IMR-90 (cell line): ENCODE results near the gene SSH2. TPM values are rescaled to one million over a fixed set of nuclear protein-coding genes. Genes with fewer than 3 reads are reported as not detected.
A peak's percentile ranks its signal among the peaks of the same experiment; 100 is the strongest.

Experiments
- ATAC-seq: fragments of 200-7000 bp; cut with Tn5 transposase; 2 replicates; pipeline ENCODE4 v1.9.1; 2020; ENCODE audit warnings: low read depth, mild to moderate bottlenecking, moderate library complexity
- BruUV-seq: library from RNA; stranded (reverse); fragments of 400-500 nt; replicated peaks from 2 replicates; lab custom pipeline; 2021; lab: Mats Ljungman, UMichigan
- CTCF ChIA-PET: fragments of 300-600 bp; formaldehyde crosslinking; extraction: SDS; loops from one replicate; lab custom pipeline; 2021; ENCODE audit warnings: antibody characterized with exemption; lab: Yijun Ruan, JAX
- POLR2A ChIA-PET: fragments of 300-600 bp; sonication (Branson Sonifier 250); formaldehyde crosslinking; loops from one replicate; lab custom pipeline; 2022; ENCODE audit warnings: antibody characterized with exemption; ENCODE audit not compliant: unreplicated experiment; lab: Charles Lee
- DNase-seq: peaks from one replicate; pipeline ENCODE4 v3.0.0; 2013
- H2AFZ ChIP-seq: replicated peaks from 2 replicates; pipeline ENCODE3; 2013; ENCODE audit warnings: low read length, mild to moderate bottlenecking; ENCODE audit not compliant: poor library complexity
- H2AK5ac ChIP-seq: 2 replicates; pipeline ENCODE4 v1.6.1; 2013; ENCODE audit warnings: low read depth, low read length, inconsistent platforms
- H2AK9ac ChIP-seq: replicated peaks from 2 replicates; pipeline ENCODE3; 2013; ENCODE audit warnings: mild to moderate bottlenecking, low read depth, low read length, moderate library complexity; ENCODE audit not compliant: poor library complexity
- H2BK120ac ChIP-seq: 2 replicates; pipeline ENCODE4 v1.6.1; 2013; ENCODE audit warnings: low read depth, low read length, inconsistent platforms
- H2BK15ac ChIP-seq: 3 replicates; pipeline ENCODE4 v1.6.1; 2013; ENCODE audit warnings: low read depth, low read length, inconsistent platforms
- H2BK20ac ChIP-seq: 2 replicates; pipeline ENCODE4 v1.6.1; 2013; ENCODE audit warnings: low read depth, mild to moderate bottlenecking, inconsistent platforms, low read length, moderate library complexity
- H2BK5ac ChIP-seq: 2 replicates; pipeline ENCODE4 v1.6.1; 2013; ENCODE audit warnings: mild to moderate bottlenecking, low read depth, low read length, inconsistent platforms; ENCODE audit not compliant: poor library complexity, severe bottlenecking
- H3K14ac ChIP-seq: replicated peaks from 2 replicates; pipeline ENCODE4 v1.6.1; 2013; ENCODE audit warnings: low read depth, low read length, inconsistent platforms
- H3K18ac ChIP-seq: 2 replicates; pipeline ENCODE4 v1.6.1; 2013; ENCODE audit warnings: low read depth, low read length, control low read depth
- H3K23ac ChIP-seq: 2 replicates; pipeline ENCODE4 v1.6.1; 2013; ENCODE audit warnings: low read depth, low read length, inconsistent platforms
- H3K27ac ChIP-seq: 2 replicates; pipeline ENCODE4 v1.5.1; 2013; ENCODE audit warnings: mild to moderate bottlenecking, control low read depth, low read length; ENCODE audit not compliant: insufficient read depth
- H3K27me3 ChIP-seq: 2 replicates; pipeline ENCODE4 v1.6.1; 2013; ENCODE audit warnings: low read length; ENCODE audit not compliant: control insufficient read depth, insufficient read depth
- H3K36me3 ChIP-seq: 2 replicates; pipeline ENCODE4 v1.6.1; 2013; ENCODE audit warnings: low read length, mixed read lengths; ENCODE audit not compliant: control insufficient read depth, insufficient read depth
- H3K4ac ChIP-seq: 2 replicates; pipeline ENCODE4 v1.6.1; 2013; ENCODE audit warnings: low read depth, low read length, inconsistent platforms
- H3K4me1 ChIP-seq: 2 replicates; pipeline ENCODE4 v1.6.1; 2013; ENCODE audit warnings: low read length, mixed read lengths; ENCODE audit not compliant: control insufficient read depth, insufficient read depth
- H3K4me2 ChIP-seq: 2 replicates; pipeline ENCODE4 v1.6.1; 2013; ENCODE audit warnings: low read depth, mild to moderate bottlenecking, control low read depth, low read length, moderate library complexity
- H3K4me3 ChIP-seq: 2 replicates; pipeline ENCODE4 v1.5.1; 2013; ENCODE audit warnings: low read depth, mild to moderate bottlenecking, control low read depth, low read length, moderate library complexity; ENCODE audit not compliant: insufficient read depth
- H3K56ac ChIP-seq: 2 replicates; pipeline ENCODE4 v1.6.1; 2013; ENCODE audit warnings: low read length, inconsistent platforms; ENCODE audit not compliant: insufficient read depth; ENCODE audit errors: extremely low read depth
- H3K79me1 ChIP-seq, 2 experiments: 2 replicates each; pipeline ENCODE4 v1.6.1; 2013; ENCODE audit warnings: low read length in 2 of 2, inconsistent platforms in 1 of 2, low read depth in 1 of 2
- H3K9ac ChIP-seq: 2 replicates; pipeline ENCODE4 v1.6.1; 2013; ENCODE audit warnings: low read depth, low read length, control low read depth
- H3K9me1 ChIP-seq: 2 replicates; pipeline ENCODE4 v1.6.1; 2013; ENCODE audit warnings: low read length, inconsistent platforms; ENCODE audit not compliant: insufficient read depth
- H3K9me3 ChIP-seq: 2 replicates; pipeline ENCODE4 v1.6.1; 2013; ENCODE audit warnings: low read length; ENCODE audit not compliant: control insufficient read depth, insufficient read depth
- H4K20me1 ChIP-seq: 2 replicates; pipeline ENCODE4 v1.6.1; 2013; ENCODE audit warnings: low read length, inconsistent platforms; ENCODE audit not compliant: insufficient read depth
- H4K5ac ChIP-seq: 2 replicates; pipeline ENCODE4 v1.6.1; 2013; ENCODE audit warnings: mild to moderate bottlenecking, low read depth, low read length, control low read depth
- H4K8ac ChIP-seq, 2 experiments: 2 replicates each; pipeline ENCODE4 v1.6.1; 2013; ENCODE audit warnings: low read depth in 2 of 2, low read length in 2 of 2, control low read depth in 1 of 2, inconsistent platforms in 1 of 2
- H4K91ac ChIP-seq: 2 replicates; pipeline ENCODE4 v1.6.1; 2013; ENCODE audit warnings: low read depth, low read length, inconsistent platforms; ENCODE audit not compliant: insufficient read depth
- CTCF ChIP-seq: conservative IDR thresholded peaks from 2 replicates; pipeline ENCODE4 v1.5.1; 2012; ENCODE audit warnings: mild to moderate bottlenecking, low read depth, low read length, improper control_type of control experiment
- MAZ ChIP-seq: IDR thresholded peaks from 2 replicates; pipeline ENCODE4 v1.6.1; 2012; ENCODE audit warnings: low read depth, mild to moderate bottlenecking, low read length, improper control_type of control experiment, moderate library complexity, borderline replicate concordance
- MXI1 ChIP-seq: IDR thresholded peaks from 2 replicates; pipeline ENCODE4 v1.6.1; 2012; ENCODE audit warnings: low read depth, mild to moderate bottlenecking, low read length, moderate library complexity, borderline replicate concordance
- RAD21 ChIP-seq: IDR thresholded peaks from 2 replicates; pipeline ENCODE4 v1.6.1; 2012; ENCODE audit warnings: low read length, improper control_type of control experiment
- RCOR1 ChIP-seq: IDR thresholded peaks from 2 replicates; pipeline ENCODE4 v1.6.1; 2012; ENCODE audit warnings: mild to moderate bottlenecking, low read length, improper control_type of control experiment; ENCODE audit not compliant: insufficient replicate concordance
- RFX5 ChIP-seq: IDR thresholded peaks from 2 replicates; pipeline ENCODE4 v1.8.0; 2012; ENCODE audit warnings: low read depth, mild to moderate bottlenecking, low read length, moderate library complexity
- SMC3 ChIP-seq: fragments of 150-350 bp; IDR thresholded peaks from 2 replicates; pipeline ENCODE4 v1.6.1; 2016; ENCODE audit warnings: low read depth, mild to moderate bottlenecking, antibody characterized with exemption, low read length, moderate library complexity
- WGBS, 2 experiments: methylation state at CpG; one replicate each; pipeline versions ENCODE4 v1.1.5 to v1.1.7; 2013; ENCODE audit warnings: missing lambda C conversion rate in 2 of 2; ENCODE audit not compliant: insufficient read length in 1 of 2; ENCODE audit errors: extremely low coverage in 2 of 2; 5-methylcytosine and 5-hydroxymethylcytosine counted together
- dilution Hi-C: fragments of 300-500 bp; cut with HindIII; formaldehyde crosslinking; loops from one replicate; pipeline ENCODE4 v1.14.3; 2018; ENCODE audit warnings: low sequenced_read_pairs; ENCODE audit not compliant: unreplicated experiment
- in situ Hi-C: fragments of 300-500 bp; cut with MboI; formaldehyde crosslinking; loops from 3 replicates; pipeline ENCODE4 v1.14.3; 2019; ENCODE audit warnings: low sequenced_read_pairs, inconsistent platforms, mixed read lengths
- intact Hi-C: fragments of 100-400 bp; cut with micrococcal nuclease; formaldehyde crosslinking; loops from 2 replicates; pipeline ENCODE4 v1.10.0; 2022
- polyA plus RNA-seq, 3 experiments: library from polyadenylated mRNA; depleted of rRNA; stranded (reverse); fragments of >200 nt; gene quantifications; 2 replicates each; pipeline ENCODE4 v1.2.3, GENCODE V29; 2012; ENCODE audit warnings: low replicate concordance in 1 of 3
- total RNA-seq: library from RNA; depleted of rRNA; stranded (reverse); fragments of >200 nt; gene quantifications from 2 replicates; pipeline ENCODE4 v1.2.3, GENCODE V29; 2012
- TF ChIP-seq, protein P1 (sequence below): fragments of 150-350 bp; IDR thresholded peaks from 2 replicates; pipeline ENCODE4 v1.6.1; 2016; ENCODE audit warnings: low read depth, mild to moderate bottlenecking, low read length, moderate library complexity, borderline replicate concordance

SSH2 gene
- total and polyA plus RNA-seq, 2 of the 4 experiments (the other 2 are of a cell fraction) = 9.3 TPM

DNA sequence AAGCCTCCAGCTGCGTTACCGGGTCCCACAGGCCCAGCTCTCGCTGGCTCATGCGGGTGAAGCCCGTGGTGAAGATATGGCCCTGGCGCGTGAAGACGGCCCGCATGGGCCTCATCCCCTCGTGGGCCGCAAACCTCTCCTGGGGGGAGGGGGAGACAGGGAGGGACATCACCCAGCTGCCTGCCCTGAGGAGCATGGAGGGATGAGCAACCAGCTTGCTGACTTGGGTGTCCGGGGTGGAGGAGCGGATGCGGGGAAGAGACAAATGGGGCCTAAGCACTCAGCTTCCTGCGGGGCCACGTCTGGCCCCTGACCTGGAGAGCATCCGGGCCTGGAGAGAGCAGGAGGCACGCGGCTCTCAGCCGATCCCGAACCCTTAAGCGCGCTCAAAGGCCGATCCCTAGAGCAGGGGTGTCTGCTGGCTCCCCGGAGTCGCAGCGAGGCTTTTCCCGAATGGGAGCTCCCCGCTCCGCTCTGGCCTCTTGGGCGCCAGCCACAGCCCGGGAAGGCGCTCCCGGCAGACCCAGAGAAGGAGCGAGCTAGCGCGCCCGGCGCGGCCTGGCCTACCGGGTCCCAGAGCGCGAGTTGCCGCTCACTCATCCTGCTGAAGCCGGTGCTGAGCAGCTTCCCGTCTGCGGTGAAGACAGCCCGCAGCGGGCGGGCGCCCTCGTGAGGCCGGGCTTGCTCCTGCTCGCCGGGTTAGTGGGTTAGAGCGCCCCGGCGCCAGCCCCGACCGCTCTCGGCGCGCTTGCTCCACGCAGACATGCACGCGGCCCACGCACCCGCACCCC is 312.4 kb downstream of the SSH2 start:
- Histone ChIP-seq H2AK5ac (no peak overlapping the region), H2BK5ac (no peak overlapping the region), H4K5ac (no peak overlapping the region), H3K4me2 (no peak overlapping the region), H3K9ac (no peak overlapping the region), H3K9me1 (peaks cover 25% of the 10 kb centered on the region), H3K79me1 (peaks cover 0 to 22% of the 10 kb centered on the region in 2 experiments; a peak in 1 of 4 replicates), H2BK20ac (no peak overlapping the region), H3K14ac (no peak overlapping the region), H2AFZ (peak overlapping the region; percentile 81), H3K36me3 (peaks cover 2% of the 10 kb centered on the region; the same call in 1 of the 2 replicates), H3K27ac (no peak overlapping the region), H3K9me3 (no peaks in the 10 kb centered on the region), H3K4me1 (peaks cover 15% of the 10 kb centered on the region), H4K8ac (no peak overlapping the region; a peak in 1 of 4 replicates), H4K91ac (no peak overlapping the region), H2AK9ac (peak overlapping the region; percentile 9), H3K23ac (no peak overlapping the region), H3K4ac (no peak overlapping the region), H3K4me3 (no peak overlapping the region), H2BK15ac (no peak overlapping the region), H4K20me1 (peaks cover 9% of the 10 kb centered on the region; the same call in 1 of the 2 replicates), H2BK120ac (no peak overlapping the region), H3K18ac (no peak overlapping the region), H3K27me3 (no peaks in the 10 kb centered on the region; the same call in 1 of the 2 replicates), H3K56ac (no peak overlapping the region)
- in situ Hi-C loops = no loop called here
- DNase-seq = peak; percentile 49
- WGBS, 2 experiments = 28% methylated on average over 38 of the region's 68 CpGs; no CpG with 5 or more reads in 1 of the 2 experiments
- TF ChIP-seq RAD21 (peak; percentile 32), CTCF (peak; percentile 44), RCOR1 (no peak), RFX5 (no peak), MXI1 (no peak), MAZ (no peak), SMC3 (no peak)
- TF ChIP-seq, protein P1, sequence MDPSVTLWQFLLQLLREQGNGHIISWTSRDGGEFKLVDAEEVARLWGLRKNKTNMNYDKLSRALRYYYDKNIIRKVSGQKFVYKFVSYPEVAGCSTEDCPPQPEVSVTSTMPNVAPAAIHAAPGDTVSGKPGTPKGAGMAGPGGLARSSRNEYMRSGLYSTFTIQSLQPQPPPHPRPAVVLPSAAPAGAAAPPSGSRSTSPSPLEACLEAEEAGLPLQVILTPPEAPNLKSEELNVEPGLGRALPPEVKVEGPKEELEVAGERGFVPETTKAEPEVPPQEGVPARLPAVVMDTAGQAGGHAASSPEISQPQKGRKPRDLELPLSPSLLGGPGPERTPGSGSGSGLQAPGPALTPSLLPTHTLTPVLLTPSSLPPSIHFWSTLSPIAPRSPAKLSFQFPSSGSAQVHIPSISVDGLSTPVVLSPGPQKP = no peak
- ATAC-seq = no peak
- BruUV-seq = no TSS peak
- intact Hi-C loops = no loop called here
- dilution Hi-C loops = no loop called here
- POLR2A ChIA-PET = interaction anchor here (1.0 kb wide), 1 partner anchor 144 kb away, joined by 5 read pairs; no protein-coding TSS in a partner anchor
- CTCF ChIA-PET = interaction anchor here (0.5 to 2.2 kb wide), 6 partner anchors 9 to 443 kb away, joined by 3 to 5 read pairs (median 3); no protein-coding TSS in a partner anchor
